Natural killer cell (primary cell): ENCODE results near the gene PUM2. TPM values are rescaled to one million over a fixed set of nuclear protein-coding genes. Genes with fewer than 3 reads are reported as not detected.

Experiments
- ATAC-seq, 3 donors: fragments of 150-1000 bp in 2 of 3; fragments of 200-7000 bp in 1 of 3; cut with Tn5 transposase; 1 replicate in 1 of 3; 2 replicates in 2 of 3; pipeline ENCODE4 v1.10.0; 2021; ENCODE audit warnings: mild to moderate bottlenecking in 2 of 3, moderate library complexity in 2 of 3
- DNase-seq, 2 donors: peaks; one replicate each; pipeline versions ENCODE4 v3.0.0 to v3.0.0-alpha.2; 2013 to 2021; ENCODE audit warnings: mixed read lengths in 1 of 2
- H3K27ac ChIP-seq: one replicate; pipeline ENCODE4 v1.5.1; 2013; ENCODE audit warnings: mild to moderate bottlenecking, low read length
- H3K27me3 ChIP-seq: one replicate; pipeline ENCODE4 v1.6.1; 2013; ENCODE audit warnings: low read length; ENCODE audit not compliant: control insufficient read depth, insufficient read depth
- H3K36me3 ChIP-seq: one replicate; pipeline ENCODE4 v1.6.1; 2013; ENCODE audit warnings: low read length; ENCODE audit not compliant: control insufficient read depth, insufficient read depth
- H3K4me1 ChIP-seq: one replicate; pipeline ENCODE4 v1.6.1; 2013; ENCODE audit warnings: low read length; ENCODE audit not compliant: control insufficient read depth, insufficient read depth
- H3K4me3 ChIP-seq: one replicate; pipeline ENCODE4 v1.5.1; 2013; ENCODE audit warnings: low read length
- H3K9me3 ChIP-seq: one replicate; pipeline ENCODE4 v1.6.1; 2013; ENCODE audit warnings: low read length; ENCODE audit not compliant: control insufficient read depth, insufficient read depth
- H3K27ac Mint-ChIP-seq, 2 donors: one replicate each; pipeline ENCODE4 v1.8.0; 2022; ENCODE audit warnings: mild to moderate bottlenecking in 2 of 2, mixed read lengths in 2 of 2, moderate library complexity in 1 of 2
- H3K27me3 Mint-ChIP-seq, 2 donors: one replicate each; pipeline ENCODE4 v1.8.0; 2022; ENCODE audit warnings: low read depth in 2 of 2, mixed read lengths in 2 of 2
- H3K36me3 Mint-ChIP-seq: one replicate; pipeline ENCODE4 v1.8.0; 2022; ENCODE audit warnings: mixed read lengths
- H3K4me1 Mint-ChIP-seq, 2 donors: one replicate each; pipeline ENCODE4 v1.8.0; 2022; ENCODE audit warnings: mixed read lengths in 2 of 2
- H3K4me3 Mint-ChIP-seq: one replicate; pipeline ENCODE4 v1.8.0; 2022; ENCODE audit warnings: mild to moderate bottlenecking, moderate library complexity, mixed read lengths
- H3K9me3 Mint-ChIP-seq, 2 donors: one replicate each; pipeline ENCODE4 v1.8.0; 2022; ENCODE audit warnings: mixed read lengths in 2 of 2
- CTCF ChIP-seq: fragments of 200-600 bp; IDR thresholded peaks from one replicate; pipeline ENCODE4 v1.8.0; 2022; ENCODE audit warnings: antibody characterized with exemption
- WGBS: methylation state at CpG from one replicate; pipeline ENCODE4 v1.1.7; 2013; ENCODE audit warnings: missing lambda C conversion rate; ENCODE audit not compliant: insufficient coverage; 5-methylcytosine and 5-hydroxymethylcytosine counted together
- intact Hi-C: fragments of 100-400 bp; cut with micrococcal nuclease; formaldehyde crosslinking; loops from one replicate; pipeline ENCODE4 v1.14.2; 2022
- total RNA-seq, 4 donors: library from RNA; stranded (reverse); fragments of 120-200 nt in 1 of 4; gene quantifications; one replicate each; pipeline versions ENCODE4 v1.2.3 to v1.2.4, GENCODE V29; 2013 to 2022

PUM2 gene
- total RNA-seq, 3 donors from 2014 or later (not counting 1 experiment from before 2014, with no cell fraction given): 115 to 157 (median 130) TPM

- Mint-ChIP-seq H3K4me3 (no peak overlapping the region), H3K27me3 (no peaks in the 10 kb centered on the region), H3K27ac (peak overlapping the region; percentile 57 to 59), H3K36me3 (no peaks in the 10 kb centered on the region), H3K4me1 (peaks cover 55 to 56% of the 10 kb centered on the region in 2 donors), H3K9me3 (no peaks in the 10 kb centered on the region)
- intact Hi-C loops: no loop called here
- ATAC-seq (no peak), DNase-seq (no peak)
- no peaks in the 10 kb centered on the region for H3K9me3 ChIP-seq
- TF ChIP-seq CTCF: no peak
- no peaks in the 10 kb centered on the region for H3K27me3 ChIP-seq
- 97% methylated on average over 2 of the region's 3 CpGs for WGBS
- H3K4me3 ChIP-seq: no peak overlapping the region
- peaks cover 3% of the 10 kb centered on the region for H3K4me1 ChIP-seq
- no peak overlapping the region for H3K27ac ChIP-seq
- H3K36me3 ChIP-seq: peaks cover 54% of the 10 kb centered on the region
Observed at GRCh38 chr2:20317690-20318089, 33.0 kb downstream of the PUM2 start.

- Histone ChIP-seq H3K9me3 (no peaks in the 10 kb centered on the region), H3K27ac (no peak overlapping the region), H3K36me3 (peaks cover 53% of the 10 kb centered on the region), H3K27me3 (no peaks in the 10 kb centered on the region), H3K4me1 (no peaks in the 10 kb centered on the region), H3K4me3 (no peak overlapping the region)
- no peak for DNase-seq
- Mint-ChIP-seq H3K36me3 (no peaks in the 10 kb centered on the region), H3K4me3 (no peak overlapping the region), H3K27me3 (no peaks in the 10 kb centered on the region), H3K27ac (peak overlapping the region; percentile 57 to 59), H3K4me1 (peaks cover 54 to 56% of the 10 kb centered on the region in 2 donors), H3K9me3 (no peaks in the 10 kb centered on the region)
- ATAC-seq: no peak
- intact Hi-C loops: no loop called here
- no CpG with 5 or more reads among the region's 1 CpG for WGBS
- no peak for TF ChIP-seq CTCF
Observed at GRCh38 chr2:20317197-20317596, 33.4 kb downstream of the PUM2 start.

- Mint-ChIP-seq H3K4me3 (no peak overlapping the region), H3K36me3 (no peaks in the 10 kb centered on the region), H3K27me3 (no peaks in the 10 kb centered on the region), H3K9me3 (no peaks in the 10 kb centered on the region), H3K4me1 (peaks cover 37 to 40% of the 10 kb centered on the region in 2 donors), H3K27ac (peak overlapping the region in 1 of 2 donors; percentile 51)
- Histone ChIP-seq H3K27me3 (no peaks in the 10 kb centered on the region), H3K4me1 (no peaks in the 10 kb centered on the region), H3K27ac (no peak overlapping the region), H3K4me3 (no peak overlapping the region), H3K36me3 (peaks cover 63% of the 10 kb centered on the region), H3K9me3 (no peaks in the 10 kb centered on the region)
- WGBS: 88% methylated on average over 2 of the region's 4 CpGs
- DNase-seq (no peak), ATAC-seq (no peak)
- TF ChIP-seq CTCF: no peak
- intact Hi-C loops: no loop called here
Observed at GRCh38 chr2:20314562-20315501, 35.8 kb downstream of the PUM2 start.
